OCI-LY7 (cell line): ENCODE measurements around the gene MACO1.

Experiments
- EZH2phosphoT487 ChIP-seq: fragments of 200-600 bp; sonication (generic); IDR thresholded peaks from 2 replicates; pipeline ENCODE4 v1.6.1; 2018; ENCODE audit warnings: low read depth, borderline replicate concordance, mild to moderate bottlenecking, mixed run types, antibody characterized with exemption, low read length, moderate library complexity, mixed read lengths
- TF ChIP-seq, protein P1 (sequence below): fragments of 200-600 bp; sonication (generic); conservative IDR thresholded peaks from 2 replicates; pipeline ENCODE4 v1.5.1; 2014; ENCODE audit warnings: mild to moderate bottlenecking, antibody characterized with exemption, low read length, moderate library complexity, mixed read lengths

DNA sequence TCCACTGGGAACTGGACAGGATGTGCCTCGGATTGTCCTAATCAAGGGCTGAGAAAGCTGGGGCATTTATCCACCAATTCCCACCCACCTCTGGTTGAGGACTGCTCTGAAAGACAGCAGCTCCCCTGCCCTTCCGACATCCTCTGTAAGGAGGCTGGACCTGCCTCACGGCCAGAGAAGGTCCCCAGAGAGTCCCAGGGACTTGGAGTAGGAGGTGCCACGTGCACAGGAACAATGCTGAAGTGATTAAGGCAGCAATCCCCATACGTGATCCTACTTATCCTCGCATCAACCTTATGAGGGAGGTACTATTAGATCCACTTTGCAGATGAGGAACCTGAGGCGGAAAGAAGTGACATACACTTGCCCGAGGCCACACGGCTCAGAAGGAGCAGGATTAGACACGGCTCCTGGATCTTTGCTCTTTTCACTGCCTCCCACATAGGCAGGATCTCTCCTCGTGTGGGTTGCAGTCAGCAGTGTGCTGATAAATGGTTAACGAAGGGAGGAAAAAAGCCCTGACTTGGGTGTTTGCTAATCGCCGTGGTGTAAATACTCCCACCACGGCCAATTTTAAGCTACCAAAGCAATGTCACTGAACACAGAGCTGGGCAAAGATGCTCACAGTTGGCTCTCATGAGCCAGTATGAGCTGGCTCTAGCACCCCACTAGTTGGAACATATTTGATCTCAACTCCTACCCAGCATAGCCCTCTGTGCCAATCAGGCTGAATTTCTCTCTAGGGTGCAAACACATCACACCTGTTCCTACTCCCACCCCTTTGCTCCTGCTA is 94.1 kb downstream of the MACO1 start:
- TF ChIP-seq, protein P1, sequence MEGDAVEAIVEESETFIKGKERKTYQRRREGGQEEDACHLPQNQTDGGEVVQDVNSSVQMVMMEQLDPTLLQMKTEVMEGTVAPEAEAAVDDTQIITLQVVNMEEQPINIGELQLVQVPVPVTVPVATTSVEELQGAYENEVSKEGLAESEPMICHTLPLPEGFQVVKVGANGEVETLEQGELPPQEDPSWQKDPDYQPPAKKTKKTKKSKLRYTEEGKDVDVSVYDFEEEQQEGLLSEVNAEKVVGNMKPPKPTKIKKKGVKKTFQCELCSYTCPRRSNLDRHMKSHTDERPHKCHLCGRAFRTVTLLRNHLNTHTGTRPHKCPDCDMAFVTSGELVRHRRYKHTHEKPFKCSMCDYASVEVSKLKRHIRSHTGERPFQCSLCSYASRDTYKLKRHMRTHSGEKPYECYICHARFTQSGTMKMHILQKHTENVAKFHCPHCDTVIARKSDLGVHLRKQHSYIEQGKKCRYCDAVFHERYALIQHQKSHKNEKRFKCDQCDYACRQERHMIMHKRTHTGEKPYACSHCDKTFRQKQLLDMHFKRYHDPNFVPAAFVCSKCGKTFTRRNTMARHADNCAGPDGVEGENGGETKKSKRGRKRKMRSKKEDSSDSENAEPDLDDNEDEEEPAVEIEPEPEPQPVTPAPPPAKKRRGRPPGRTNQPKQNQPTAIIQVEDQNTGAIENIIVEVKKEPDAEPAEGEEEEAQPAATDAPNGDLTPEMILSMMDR: no peak
- TF ChIP-seq EZH2phosphoT487: no peak
